Measurements from ENCODE around the gene TTLL13. TPM values are rescaled to one million over a fixed set of nuclear protein-coding genes. Genes with fewer than 3 reads are reported as not detected.

The TTLL13 gene
- total RNA-seq, 2 donors from 2014 or later: 0.35 to 1.2 TPM

GRCh38 chr15:90233387-90234095, 15.8 kb upstream of the TTLL13 start, which contains the start of gene CIB1:
Gene CIB1, minus strand, starts transcription at chr15:90233941. Its CDS starts 56 bp downstream, at chr15:90233885.
- intact Hi-C loops (cut with DNase I): no loop called here
- DNase-seq: peak; percentile 98
- Histone ChIP-seq H3K36me3 (peaks cover 7% of the 10 kb centered on the region), H3K4me3 (peak within 1 kb of the TSS; percentile 84), H3K4me1 (peaks cover 15% of the 10 kb centered on the region), H3K27me3 (no peaks in the 10 kb centered on the region), H3K9ac (ENCODE audit: low read depth in 2 of 2, low read length in 2 of 2) (peak within 1 kb of the TSS; percentile 97 to 98), H3K27ac (peak within 1 kb of the TSS; percentile 99), H3K9me3 (no peaks in the 10 kb centered on the region)
- peak; percentile 55 for TF ChIP-seq CTCF (IDR thresholded peaks at IDR 0.05)

GRCh38 chr15:90234096-90234988, 15.0 kb upstream of the TTLL13 start, which contains the start of gene GDPGP1:
Gene GDPGP1, plus strand, starts transcription at chr15:90234209. Its CDS starts 6,700 bp downstream, at chr15:90240909.
- no peak for TF ChIP-seq CTCF (IDR thresholded peaks at IDR 0.05)
- intact Hi-C loops (cut with DNase I): no loop called here
- Histone ChIP-seq H3K9ac (ENCODE audit: low read depth in 2 of 2, low read length in 2 of 2) (peak within 1 kb of the TSS; percentile 97 to 98), H3K9me3 (no peaks in the 10 kb centered on the region), H3K4me3 (peak within 1 kb of the TSS; percentile 84), H3K36me3 (no peaks in the 10 kb centered on the region), H3K27ac (peak within 1 kb of the TSS; percentile 99), H3K27me3 (no peaks in the 10 kb centered on the region), H3K4me1 (peaks cover 15% of the 10 kb centered on the region)
- no peak for DNase-seq

GRCh38 chr15:90239371-90239770, 10.0 kb upstream of the TTLL13 start:
- Histone ChIP-seq H3K4me3 (no peak overlapping the region), H3K36me3 (no peaks in the 10 kb centered on the region), H3K27ac (no peak overlapping the region), H3K9me3 (no peaks in the 10 kb centered on the region), H3K9ac (ENCODE audit: low read depth in 2 of 2, low read length in 2 of 2) (no peak overlapping the region), H3K4me1 (no peaks in the 10 kb centered on the region), H3K27me3 (no peaks in the 10 kb centered on the region)
- intact Hi-C loops (cut with DNase I): no loop called here
- no peak for DNase-seq
- no peak for TF ChIP-seq CTCF (IDR thresholded peaks at IDR 0.05)

GRCh38 chr15:90240856-90241255, 8.5 kb upstream of the TTLL13 start:
- intact Hi-C loops (cut with DNase I): no loop called here
- H3K4me3 ChIP-seq: no peak overlapping the region
- H3K9ac ChIP-seq (ENCODE audit: low read depth in 2 of 2, low read length in 2 of 2): no peak overlapping the region
- no peak for TF ChIP-seq CTCF (IDR thresholded peaks at IDR 0.05)
- H3K9me3 ChIP-seq: no peaks in the 10 kb centered on the region
- H3K27ac ChIP-seq: no peak overlapping the region
- H3K27me3 ChIP-seq: no peaks in the 10 kb centered on the region
- no peaks in the 10 kb centered on the region for H3K36me3 ChIP-seq
- no peaks in the 10 kb centered on the region for H3K4me1 ChIP-seq
- DNase-seq: no peak

GRCh38 chr15:90241343-90242192, 7.8 kb upstream of the TTLL13 start:
- no peak overlapping the region for H3K4me3 ChIP-seq
- no peak for TF ChIP-seq CTCF (IDR thresholded peaks at IDR 0.05)
- H3K4me1 ChIP-seq: no peaks in the 10 kb centered on the region
- H3K27me3 ChIP-seq: no peaks in the 10 kb centered on the region
- DNase-seq: no peak
- no peaks in the 10 kb centered on the region for H3K9me3 ChIP-seq
- H3K27ac ChIP-seq: no peak overlapping the region
- H3K36me3 ChIP-seq: no peaks in the 10 kb centered on the region
- H3K9ac ChIP-seq (ENCODE audit: low read depth in 2 of 2, low read length in 2 of 2): no peak overlapping the region
- intact Hi-C loops (cut with DNase I): no loop called here
